ENCODE data around the gene PRKAG2. TPM values are rescaled to one million over a fixed set of nuclear protein-coding genes. Genes with fewer than 3 reads are reported as not detected.

PRKAG2 gene
- total and polyA plus RNA-seq, 2 experiments from 2014 or later = 17.0 to 19.5 TPM

DNA sequence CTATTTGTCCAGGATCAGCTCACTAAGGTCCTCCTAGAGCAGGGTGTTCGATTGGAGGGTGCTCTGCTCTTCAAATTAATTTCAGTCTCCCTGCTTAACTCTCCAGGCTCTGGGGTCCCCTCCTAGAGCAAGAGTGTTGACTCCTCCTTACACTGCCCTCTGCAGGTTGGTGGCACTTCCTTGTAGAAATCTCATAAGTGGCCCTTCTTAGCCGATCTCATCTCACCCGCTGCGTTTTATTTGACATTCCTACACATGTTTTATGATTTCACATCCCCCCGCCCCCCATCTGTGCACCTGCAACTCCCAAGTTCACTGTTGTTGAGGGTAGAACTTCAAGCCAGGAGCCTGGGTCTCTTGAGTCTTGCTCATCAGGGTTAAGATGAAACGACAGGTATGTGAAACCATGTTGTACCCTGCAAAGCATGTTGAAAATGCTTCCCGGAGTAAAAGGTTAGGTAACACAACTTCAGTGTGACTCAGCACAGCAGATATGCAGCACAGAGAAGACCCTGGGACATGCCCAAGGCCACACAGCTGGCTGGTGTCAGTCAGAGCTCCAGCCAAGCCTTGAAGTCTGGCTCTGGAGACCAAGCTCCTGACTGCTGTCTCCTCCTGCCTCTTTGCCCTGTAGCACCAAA lies 171.2 kb downstream of the PRKAG2 start:
- Histone ChIP-seq H3K27ac (no peak overlapping the region), H3F3A (ENCODE audit: insufficient read depth) (no peaks in the 10 kb centered on the region), H3K4me2 (ENCODE audit: unreplicated experiment) (peak overlapping the region; percentile 8), H3K9me3 (ENCODE audit: low read depth) (no peaks in the 10 kb centered on the region), H3K4me1 (ENCODE audit: insufficient read depth) (no peaks in the 10 kb centered on the region), H4K20me1 (ENCODE audit: insufficient read depth) (no peaks in the 10 kb centered on the region), H3K36me3 (ENCODE audit: low read depth) (no peaks in the 10 kb centered on the region), H3K9ac (no peak overlapping the region), H3K4me3 (no peak overlapping the region), H2AFZ (peak overlapping the region; percentile 6; the same call in 1 of the 2 replicates), H3K27me3 (replicated peaks; ENCODE audit: insufficient read depth) (no peaks in the 10 kb centered on the region), H3K79me2 (ENCODE audit: insufficient read depth) (no peaks in the 10 kb centered on the region), H3K9me2 (ENCODE audit: insufficient read depth) (no peaks in the 10 kb centered on the region)
- WGBS, 2 experiments (ENCODE audit: low coverage in 1 of 2, low lambda C conversion rate in 2 of 2, missing lambda C conversion rate in 2 of 2) = 7 to 13% methylated on average over 7 of the region's 7 CpGs
- DNase-seq = peak; percentile 64
- in situ Hi-C loops (cut with MboI) = no loop called here
- no peak for TF ChIP-seq EZH2 (IDR thresholded peaks at IDR 0.05; ENCODE audit: insufficient read depth, poor library complexity, severe bottlenecking)
- no peak for TF ChIP-seq EZH2phosphoT487 (IDR thresholded peaks at IDR 0.05; ENCODE audit: insufficient read depth, low read depth)

DNA sequence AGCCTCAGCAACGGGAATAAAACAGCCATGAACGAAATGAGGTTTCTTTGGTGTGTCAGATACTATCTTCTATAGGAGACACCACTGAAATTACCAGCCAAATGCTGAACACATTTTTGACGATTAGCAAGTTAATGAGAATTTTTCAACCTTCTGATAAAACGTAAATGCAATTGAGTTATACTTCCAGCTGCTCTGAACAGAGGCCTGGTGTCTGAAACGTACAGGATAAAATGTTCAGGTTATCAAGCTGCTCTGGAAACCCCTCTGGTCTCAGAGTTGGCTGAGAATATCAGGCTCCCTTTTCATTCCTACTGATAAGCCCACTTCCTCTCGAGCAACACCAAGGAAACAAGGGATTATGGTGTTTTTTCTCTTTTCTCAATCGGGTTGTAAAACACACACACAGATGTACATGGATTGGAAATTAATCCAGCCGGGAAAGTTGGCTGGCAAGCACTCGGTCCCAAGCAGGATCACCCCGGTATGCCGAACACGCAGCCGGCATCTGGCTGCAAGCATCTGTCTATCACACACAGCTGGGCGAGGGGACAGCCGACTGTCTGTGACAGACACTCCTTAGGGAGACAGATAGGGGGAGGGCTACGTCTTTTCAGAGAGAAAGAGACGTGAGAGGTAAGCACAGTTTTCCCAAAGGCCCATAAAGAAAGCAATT lies 171.8 kb downstream of the PRKAG2 start:
- 49% methylated on average over 16 to 17 of the region's 17 CpGs for WGBS, 2 experiments (ENCODE audit: low coverage in 1 of 2, low lambda C conversion rate in 2 of 2, missing lambda C conversion rate in 2 of 2)
- Histone ChIP-seq H3K9ac (no peak overlapping the region), H2AFZ (peak overlapping the region; percentile 6; the same call in 1 of the 2 replicates), H3F3A (ENCODE audit: insufficient read depth) (no peaks in the 10 kb centered on the region), H4K20me1 (ENCODE audit: insufficient read depth) (no peaks in the 10 kb centered on the region), H3K36me3 (ENCODE audit: low read depth) (no peaks in the 10 kb centered on the region), H3K79me2 (ENCODE audit: insufficient read depth) (no peaks in the 10 kb centered on the region), H3K4me3 (no peak overlapping the region), H3K27ac (no peak overlapping the region), H3K4me2 (ENCODE audit: unreplicated experiment) (no peak overlapping the region), H3K9me3 (ENCODE audit: low read depth) (no peaks in the 10 kb centered on the region), H3K4me1 (ENCODE audit: insufficient read depth) (no peaks in the 10 kb centered on the region), H3K9me2 (ENCODE audit: insufficient read depth) (no peaks in the 10 kb centered on the region), H3K27me3 (replicated peaks; ENCODE audit: insufficient read depth) (no peaks in the 10 kb centered on the region)
- TF ChIP-seq EZH2phosphoT487 (IDR thresholded peaks at IDR 0.05; ENCODE audit: insufficient read depth, low read depth) = no peak
- no peak for TF ChIP-seq EZH2 (IDR thresholded peaks at IDR 0.05; ENCODE audit: insufficient read depth, poor library complexity, severe bottlenecking)
- DNase-seq = no peak
- in situ Hi-C loops (cut with MboI) = no loop called here

DNA sequence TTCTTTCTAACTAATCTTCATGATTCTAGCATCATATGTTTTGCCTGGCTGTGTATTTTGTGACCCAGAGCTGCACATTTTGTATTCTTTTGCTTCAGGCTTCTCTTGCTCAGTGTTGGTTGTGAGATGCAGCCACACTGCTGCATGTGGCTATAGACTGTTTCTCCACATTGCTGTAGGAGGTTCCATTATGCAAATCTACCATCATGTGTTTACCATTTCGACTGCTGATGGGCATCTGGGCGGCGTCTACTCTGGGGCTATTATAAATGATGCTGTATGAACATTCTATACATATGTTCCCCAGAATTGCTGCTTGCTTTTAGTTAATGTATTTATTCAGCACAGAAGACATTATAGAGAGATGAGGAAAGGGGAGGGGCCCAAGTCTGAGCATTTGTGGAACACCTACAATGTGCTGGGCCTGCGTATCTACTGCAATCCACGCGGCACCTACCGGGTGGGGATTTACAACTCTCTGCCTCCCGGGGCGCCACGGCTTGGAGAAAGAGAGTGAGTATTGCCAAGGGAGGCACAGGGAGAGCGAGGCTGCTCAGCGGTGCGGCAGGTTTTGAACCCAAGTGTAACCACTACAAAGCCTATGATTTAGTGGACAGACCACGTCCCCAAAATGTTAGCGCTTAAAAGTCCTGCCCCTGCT lies 172.5 kb downstream of the PRKAG2 start:
- peaks cover 4% of the 10 kb centered on the region for H3K4me1 ChIP-seq (ENCODE audit: insufficient read depth)
- TF ChIP-seq EZH2phosphoT487 (IDR thresholded peaks at IDR 0.05; ENCODE audit: insufficient read depth, low read depth) (no peak), EZH2 (IDR thresholded peaks at IDR 0.05; ENCODE audit: insufficient read depth, poor library complexity, severe bottlenecking) (no peak)
- H3K36me3 ChIP-seq (ENCODE audit: low read depth) = no peaks in the 10 kb centered on the region
- no peaks in the 10 kb centered on the region for H3K9me2 ChIP-seq (ENCODE audit: insufficient read depth)
- H4K20me1 ChIP-seq (ENCODE audit: insufficient read depth) = no peaks in the 10 kb centered on the region
- WGBS, 2 experiments (ENCODE audit: low coverage in 1 of 2, low lambda C conversion rate in 2 of 2, missing lambda C conversion rate in 2 of 2) = 96% methylated on average over 15 of the region's 15 CpGs
- DNase-seq = no peak
- no peak overlapping the region for H3K27ac ChIP-seq
- H3K4me2 ChIP-seq (ENCODE audit: unreplicated experiment) = no peak overlapping the region
- H3K9ac ChIP-seq = no peak overlapping the region
- H2AFZ ChIP-seq = no peak overlapping the region
- no peaks in the 10 kb centered on the region for H3K27me3 ChIP-seq (replicated peaks; ENCODE audit: insufficient read depth)
- no peaks in the 10 kb centered on the region for H3K79me2 ChIP-seq (ENCODE audit: insufficient read depth)
- H3K9me3 ChIP-seq (ENCODE audit: low read depth) = no peaks in the 10 kb centered on the region
- peaks cover 5% of the 10 kb centered on the region for H3F3A ChIP-seq (ENCODE audit: insufficient read depth)
- in situ Hi-C loops (cut with MboI) = no loop called here
- no peak overlapping the region for H3K4me3 ChIP-seq

DNA sequence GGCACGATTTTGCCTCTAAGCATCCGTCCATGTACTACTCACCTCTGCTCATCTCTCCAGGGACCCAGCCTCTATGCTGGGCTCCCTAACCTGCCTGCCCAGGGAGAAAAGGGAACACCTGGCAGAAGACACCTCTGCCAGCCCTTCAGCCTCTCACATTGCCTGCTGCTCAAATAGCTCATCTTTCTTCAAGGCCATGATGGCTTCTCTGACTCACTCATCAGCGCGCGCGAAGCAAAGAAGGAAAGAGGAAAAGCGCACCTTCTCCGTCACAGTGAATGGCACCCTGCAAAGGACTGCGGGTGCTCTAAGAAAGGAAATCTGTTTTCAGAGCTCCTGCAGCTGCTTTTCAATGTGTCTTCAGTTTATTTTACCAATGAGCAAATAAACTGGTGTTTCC lies 174.0 kb downstream of the PRKAG2 start:
- Histone ChIP-seq H3K9ac (no peak overlapping the region), H3K4me2 (ENCODE audit: unreplicated experiment) (no peak overlapping the region), H3K4me3 (no peak overlapping the region), H3K27ac (no peak overlapping the region), H4K20me1 (ENCODE audit: insufficient read depth) (no peaks in the 10 kb centered on the region), H3K9me3 (ENCODE audit: low read depth) (no peaks in the 10 kb centered on the region), H3K9me2 (ENCODE audit: insufficient read depth) (no peaks in the 10 kb centered on the region), H3F3A (ENCODE audit: insufficient read depth) (peaks cover 6% of the 10 kb centered on the region), H2AFZ (no peak overlapping the region), H3K36me3 (ENCODE audit: low read depth) (no peaks in the 10 kb centered on the region), H3K4me1 (ENCODE audit: insufficient read depth) (peaks cover 9% of the 10 kb centered on the region), H3K79me2 (ENCODE audit: insufficient read depth) (no peaks in the 10 kb centered on the region), H3K27me3 (replicated peaks; ENCODE audit: insufficient read depth) (no peaks in the 10 kb centered on the region)
- in situ Hi-C loops (cut with MboI) = no loop called here
- TF ChIP-seq EZH2phosphoT487 (IDR thresholded peaks at IDR 0.05; ENCODE audit: insufficient read depth, low read depth) = no peak
- TF ChIP-seq EZH2 (IDR thresholded peaks at IDR 0.05; ENCODE audit: insufficient read depth, poor library complexity, severe bottlenecking) = no peak
- 97 to 99% methylated on average over 9 of the region's 9 CpGs for WGBS, 2 experiments (ENCODE audit: low coverage in 1 of 2, low lambda C conversion rate in 2 of 2, missing lambda C conversion rate in 2 of 2)
- DNase-seq = no peak
